Jurkat, Clone E6-1 (cell line): ENCODE measurements around the gene CD164L2.

Source experiments
- DNase-seq: peaks from one replicate; pipeline ENCODE4 v3.0.0-alpha.2; 2011; ENCODE audit warnings: low read depth, low spot score
- H3K4me3 ChIP-seq: 2 replicates; pipeline ENCODE4 v1.5.1; 2011; ENCODE audit warnings: mild to moderate bottlenecking, low read length, control low read depth, moderate library complexity

Gene CD164L2

GRCh38 chr1:27336756-27337155 lies 46.4 kb downstream of the CD164L2 start:
- DNase-seq: no peak
- H3K4me3 ChIP-seq: no peak overlapping the region

- H3K4me3 ChIP-seq: no peak overlapping the region
- no peak for DNase-seq
Observed at GRCh38 chr1:27335506-27336422, 47.4 kb downstream of the CD164L2 start.

- H3K4me3 ChIP-seq: no peak overlapping the region
- no peak for DNase-seq
Observed at GRCh38 chr1:27333717-27334279, 49.3 kb downstream of the CD164L2 start.

GRCh38 chr1:27332536-27333281 lies 50.4 kb downstream of the CD164L2 start:
- DNase-seq: no peak
- H3K4me3 ChIP-seq: no peak overlapping the region

GRCh38 chr1:27331922-27332321 lies 51.2 kb downstream of the CD164L2 start:
- no peak for DNase-seq
- H3K4me3 ChIP-seq: no peak overlapping the region

- DNase-seq: no peak
- no peak overlapping the region for H3K4me3 ChIP-seq
Observed at GRCh38 chr1:27331426-27331825, 51.7 kb downstream of the CD164L2 start.

- H3K4me3 ChIP-seq: no peak overlapping the region
- no peak for DNase-seq
Observed at GRCh38 chr1:27330786-27331185, 52.3 kb downstream of the CD164L2 start.
